ENCODE results near the gene SLC38A11.

DNA sequence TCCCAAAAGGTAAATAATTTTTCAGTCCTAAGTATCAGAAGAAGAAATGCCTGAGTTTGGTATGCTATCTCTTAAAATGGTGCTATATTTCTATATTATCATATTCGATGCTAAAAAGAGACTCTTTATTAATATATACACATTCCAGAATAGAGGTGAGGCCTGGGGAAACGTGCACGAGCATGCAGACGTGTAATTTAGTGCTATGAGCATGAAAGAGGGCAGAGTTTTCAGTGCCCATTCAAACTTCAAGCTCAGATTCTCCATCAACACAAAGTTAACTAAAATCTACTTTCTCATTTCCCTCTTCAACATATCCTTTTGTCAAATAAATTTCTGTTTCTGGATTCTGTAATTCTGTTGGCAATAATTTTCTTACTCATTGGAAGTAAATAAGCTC lies 108.0 kb downstream of the SLC38A11 start:
- TF ChIP-seq ZNF543 (CRISPR knock-in tag; IDR thresholded peaks at IDR 0.05) (no peak), EP300 (IDR thresholded peaks at IDR 0.05; ENCODE audit: low read depth in 2 of 2, low read length in 2 of 2) (no peak), EP300 (CRISPR knock-in tag; IDR thresholded peaks at IDR 0.05; ENCODE audit: borderline replicate concordance) (no peak), RXRA (CRISPR knock-in tag; IDR thresholded peaks at IDR 0.05) (no peak), U2AF1 (optimal IDR thresholded peaks at IDR 0.05; ENCODE audit: low read depth, low read length) (no peak), ZNF24 (IDR thresholded peaks at IDR 0.05) (no peak)
- TF ChIP-seq, protein P1, sequence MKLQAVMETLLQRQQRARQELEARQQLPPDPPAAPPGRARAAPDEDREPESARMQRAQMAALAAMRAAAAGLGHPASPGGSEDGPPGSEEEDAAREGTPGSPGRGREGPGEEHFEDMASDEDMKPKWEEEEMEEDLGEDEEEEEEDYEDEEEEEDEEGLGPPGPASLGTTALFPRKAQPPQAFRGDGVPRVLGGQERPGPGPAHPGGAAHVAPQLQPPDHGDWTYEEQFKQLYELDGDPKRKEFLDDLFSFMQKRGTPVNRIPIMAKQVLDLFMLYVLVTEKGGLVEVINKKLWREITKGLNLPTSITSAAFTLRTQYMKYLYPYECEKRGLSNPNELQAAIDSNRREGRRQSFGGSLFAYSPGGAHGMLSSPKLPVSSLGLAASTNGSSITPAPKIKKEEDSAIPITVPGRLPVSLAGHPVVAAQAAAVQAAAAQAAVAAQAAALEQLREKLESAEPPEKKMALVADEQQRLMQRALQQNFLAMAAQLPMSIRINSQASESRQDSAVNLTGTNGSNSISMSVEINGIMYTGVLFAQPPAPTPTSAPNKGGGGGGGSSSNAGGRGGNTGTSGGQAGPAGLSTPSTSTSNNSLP (IDR thresholded peaks at IDR 0.05; ENCODE audit: low read depth, low read length): no peak

Measured in HepG2 (cell line).